ENCODE measurements around the gene FMNL2.

- TF ChIP-seq POLR2A (IDR thresholded peaks at IDR 0.05; ENCODE audit: low read depth, low read length) = no peak
- TF ChIP-seq POLR2AphosphoS5 (IDR thresholded peaks at IDR 0.05; ENCODE audit: low read depth, low read length) = no peak
- no peak for TF ChIP-seq TAF1 (IDR thresholded peaks at IDR 0.05; ENCODE audit: low read depth, low read length)
- TF ChIP-seq SPI1 (IDR thresholded peaks at IDR 0.05; ENCODE audit: low read depth, low read length) = no peak
- TF ChIP-seq PAX5 (IDR thresholded peaks at IDR 0.05; ENCODE audit: insufficient read depth, low read length, severe bottlenecking) = no peak
These were observed 138.3 kb downstream of the FMNL2 start for GRCh38 chr2:152473151-152473857.
